Measurements from ENCODE around the gene WDR93.

Gene WDR93

DNA sequence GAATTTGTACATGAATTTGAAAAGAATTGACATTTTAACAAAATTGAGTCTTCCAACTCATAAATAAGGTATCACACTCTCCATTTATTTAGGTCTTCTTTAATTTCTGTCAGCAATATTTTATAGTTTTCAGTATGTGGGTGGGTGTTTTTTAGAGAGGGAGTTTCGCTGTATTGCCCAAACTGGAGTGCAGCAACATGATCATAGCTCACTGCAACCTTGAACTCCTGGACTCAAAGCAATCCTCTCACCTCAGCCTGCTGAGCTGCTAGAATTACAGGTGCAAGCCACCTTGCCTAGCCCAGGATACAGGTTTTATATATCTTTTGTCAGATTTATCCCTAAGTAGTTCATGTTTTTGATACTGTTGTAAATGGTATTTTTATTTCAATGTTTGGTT, 4.6 kb downstream of the WDR93 start:
- ATAC-seq (no peak), DNase-seq (ENCODE audit: low spot score in 2 of 2) (no peak)
- Mint-ChIP-seq H3K9me3 (no peaks in the 10 kb centered on the region), H3K4me3 (no peak overlapping the region), H3K36me3 (peaks cover under 1% of the 10 kb centered on the region), H3K27ac (no peak overlapping the region), H3K4me1 (peaks cover 11% of the 10 kb centered on the region)

GRCh38 chr15:89704411-89704810, 13.8 kb downstream of the WDR93 start:
- Mint-ChIP-seq H3K4me1 (no peaks in the 10 kb centered on the region), H3K4me3 (no peak overlapping the region), H3K36me3 (no peaks in the 10 kb centered on the region), H3K27ac (no peak overlapping the region), H3K9me3 (no peaks in the 10 kb centered on the region)
- ATAC-seq (no peak), DNase-seq (ENCODE audit: low spot score in 2 of 2) (no peak)

DNA sequence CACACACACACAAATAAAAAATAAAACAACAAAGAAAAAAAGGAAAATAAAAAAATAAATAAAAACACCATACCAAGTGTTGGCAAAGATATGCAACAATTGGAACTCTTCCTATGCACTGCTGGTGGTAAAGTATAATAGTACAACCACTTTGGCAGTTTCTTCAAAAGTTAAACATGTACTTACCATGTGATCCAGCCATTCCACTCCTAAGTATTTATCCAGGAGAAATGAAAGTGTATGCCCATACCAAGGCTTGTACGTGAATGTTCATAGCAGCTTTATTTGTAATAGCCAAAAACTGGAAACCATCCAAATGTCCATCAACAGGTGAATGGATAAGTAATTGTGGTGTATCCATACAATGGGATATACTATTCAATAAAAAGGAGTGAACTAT, 17.0 kb downstream of the WDR93 start:
- ATAC-seq: no peak
- Mint-ChIP-seq H3K4me1 (no peaks in the 10 kb centered on the region), H3K9me3 (no peaks in the 10 kb centered on the region)

DNA sequence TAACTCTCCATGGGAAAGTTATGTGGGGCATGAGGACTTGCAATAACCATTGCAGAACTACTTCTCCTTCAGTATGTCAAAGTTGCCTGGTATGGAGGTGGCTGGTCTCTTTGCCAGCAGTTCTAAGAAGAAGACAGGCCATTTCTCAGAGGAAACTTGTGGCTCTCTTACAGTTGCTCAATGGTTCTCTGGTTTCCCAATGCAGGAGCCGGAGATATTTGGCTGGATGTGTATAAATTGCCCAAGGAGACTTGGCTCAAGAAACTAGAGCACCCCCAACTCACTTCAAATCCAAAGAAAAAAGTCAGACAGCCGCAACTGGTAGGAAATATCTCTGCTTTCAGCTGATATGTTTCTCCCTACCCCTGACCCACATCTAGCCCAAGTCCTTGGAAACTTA, 24.2 kb downstream of the WDR93 start:
- Mint-ChIP-seq H3K27ac (no peak overlapping the region), H3K4me1 (no peaks in the 10 kb centered on the region), H3K9me3 (no peaks in the 10 kb centered on the region), H3K4me3 (no peak overlapping the region), H3K36me3 (no peaks in the 10 kb centered on the region)
- no peak for ATAC-seq
- DNase-seq (ENCODE audit: low spot score in 2 of 2): no peak

More for the DNA sequence above, 17.0 kb downstream of the WDR93 start:
- DNase-seq (ENCODE audit: low spot score in 2 of 2): no peak
- Mint-ChIP-seq H3K4me3 (no peak overlapping the region), H3K36me3 (no peaks in the 10 kb centered on the region), H3K27ac (no peak overlapping the region)

DNA sequence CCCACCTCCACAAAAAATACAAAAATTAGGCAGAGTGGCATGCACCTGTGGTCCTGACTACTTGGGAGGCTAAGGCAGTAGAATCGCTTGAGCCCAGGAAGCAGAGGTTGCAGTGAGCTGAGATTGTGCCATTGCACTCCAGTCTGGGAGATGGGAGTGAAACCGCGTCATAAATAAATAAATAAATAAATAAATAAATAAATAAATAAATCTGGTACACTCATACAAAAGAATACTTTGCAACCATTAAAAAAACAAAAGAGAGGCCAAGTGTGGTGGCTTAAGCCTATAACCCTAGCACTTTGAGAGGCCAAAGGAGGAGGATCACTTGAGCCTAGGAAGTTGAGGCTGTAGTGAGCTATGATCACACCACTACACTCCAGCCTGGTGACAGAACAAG, 32.4 kb downstream of the WDR93 start:
- no peak overlapping the region for H3K4me3 Mint-ChIP-seq
- no peaks in the 10 kb centered on the region for H3K36me3 Mint-ChIP-seq
- no peaks in the 10 kb centered on the region for H3K4me1 Mint-ChIP-seq
- ATAC-seq (no peak), DNase-seq (ENCODE audit: low spot score in 2 of 2) (no peak)
- peaks cover 2% of the 10 kb centered on the region for H3K9me3 Mint-ChIP-seq
- H3K27ac Mint-ChIP-seq: no peak overlapping the region

GRCh38 chr15:89724621-89725020, 34.0 kb downstream of the WDR93 start:
- no peaks in the 10 kb centered on the region for H3K4me1 Mint-ChIP-seq
- H3K4me3 Mint-ChIP-seq: no peak overlapping the region
- DNase-seq (ENCODE audit: low spot score in 2 of 2): no peak
- no peaks in the 10 kb centered on the region for H3K36me3 Mint-ChIP-seq
- peaks cover 2% of the 10 kb centered on the region for H3K9me3 Mint-ChIP-seq
- no peak for ATAC-seq
- no peak overlapping the region for H3K27ac Mint-ChIP-seq

- H3K36me3 Mint-ChIP-seq: no peaks in the 10 kb centered on the region
These were observed 34.5 kb downstream of the WDR93 start for GRCh38 chr15:89725064-89725463.

DNA sequence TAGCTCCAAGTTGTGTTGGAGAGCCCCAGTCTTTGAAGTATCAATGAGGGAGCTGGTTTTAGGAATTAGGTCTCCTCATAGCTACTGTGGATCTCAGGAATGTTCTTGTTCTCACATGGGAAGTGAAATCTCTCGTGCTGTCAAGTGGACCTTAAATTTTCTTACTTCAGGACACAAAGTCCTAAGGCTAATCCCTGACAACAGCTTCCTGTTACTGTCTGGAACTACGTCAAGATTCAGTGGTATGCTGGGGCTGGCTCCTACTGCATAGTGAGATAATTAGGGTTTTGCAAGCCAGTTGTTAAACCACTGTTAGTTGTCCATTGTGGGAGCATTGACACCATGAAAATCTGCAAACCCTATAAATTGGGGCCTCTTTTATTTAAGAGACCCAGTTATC, 37.6 kb downstream of the WDR93 start:
- DNase-seq (ENCODE audit: low spot score in 2 of 2) (no peak), ATAC-seq (no peak)
- Mint-ChIP-seq H3K9me3 (peaks cover 2% of the 10 kb centered on the region), H3K4me1 (no peaks in the 10 kb centered on the region), H3K36me3 (no peaks in the 10 kb centered on the region), H3K4me3 (no peak overlapping the region), H3K27ac (no peak overlapping the region)

More at GRCh38 chr15:89725064-89725463, 34.5 kb downstream of the WDR93 start:
- Mint-ChIP-seq H3K9me3 (peaks cover 2% of the 10 kb centered on the region), H3K4me1 (no peaks in the 10 kb centered on the region), H3K27ac (no peak overlapping the region), H3K4me3 (no peak overlapping the region)
- DNase-seq (ENCODE audit: low spot score in 2 of 2): no peak
- ATAC-seq: no peak

DNA sequence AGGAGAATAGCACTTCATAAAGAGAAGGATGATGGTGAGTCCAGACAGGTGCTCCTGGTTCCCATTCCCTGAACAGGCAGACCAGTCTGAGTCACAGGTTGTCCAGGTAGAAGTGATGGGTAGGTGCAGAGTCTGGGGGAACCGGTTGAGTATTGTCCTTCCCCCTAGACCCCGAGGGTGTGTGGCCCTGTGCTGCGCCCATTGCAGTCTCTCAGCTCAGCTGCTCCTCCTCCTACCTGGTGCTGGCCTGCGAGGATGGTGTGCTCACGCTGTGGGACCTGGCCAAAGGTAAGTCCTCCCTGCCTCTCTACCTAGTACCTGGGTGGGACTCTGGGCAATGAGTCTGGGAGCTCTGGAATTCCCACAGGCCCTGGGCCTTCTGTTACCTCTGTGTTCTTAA, 40.7 kb downstream of the WDR93 start:
- no peak for ATAC-seq
- Mint-ChIP-seq H3K27ac (no peak overlapping the region), H3K4me3 (no peak overlapping the region), H3K9me3 (no peaks in the 10 kb centered on the region), H3K36me3 (no peaks in the 10 kb centered on the region), H3K4me1 (no peaks in the 10 kb centered on the region)
- DNase-seq (ENCODE audit: low spot score in 2 of 2): no peak

DNA sequence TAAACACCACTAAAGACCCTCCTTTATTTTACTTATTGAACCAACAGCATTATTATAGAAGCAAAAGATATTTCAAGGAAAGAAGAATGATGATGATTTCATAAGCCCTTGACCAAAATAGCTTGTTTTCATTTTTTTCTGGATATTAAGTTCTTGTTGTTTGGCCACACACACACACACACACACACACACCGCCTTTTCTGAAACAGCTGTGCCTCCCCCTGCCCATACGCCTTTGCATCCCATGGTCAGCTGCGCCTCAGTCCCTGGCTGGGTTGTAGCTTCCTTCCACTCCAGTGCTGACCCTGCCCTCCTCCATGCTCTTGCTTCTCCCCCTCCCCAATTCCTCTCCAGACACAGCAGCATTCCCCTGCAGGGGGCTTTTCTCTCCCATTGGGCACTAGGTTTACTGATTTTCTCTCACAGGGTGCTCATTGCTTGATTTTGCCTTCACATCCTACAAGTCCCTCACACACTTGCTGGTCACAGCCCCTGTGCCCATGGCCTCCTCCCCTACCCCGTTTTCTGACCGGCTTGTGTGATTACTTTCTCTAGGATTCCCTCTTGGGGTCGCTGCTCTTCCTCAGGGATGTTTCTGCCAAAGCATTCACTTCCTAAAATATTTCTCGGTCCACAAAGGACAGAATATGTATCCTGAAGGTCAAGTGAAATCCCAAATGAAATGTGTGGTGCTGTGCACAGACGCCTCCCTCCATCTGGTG, 42.0 kb downstream of the WDR93 start:
- H3K4me1 Mint-ChIP-seq: no peaks in the 10 kb centered on the region
- DNase-seq (ENCODE audit: low spot score in 2 of 2) (no peak), ATAC-seq (no peak)
- no peak overlapping the region for H3K27ac Mint-ChIP-seq
- H3K36me3 Mint-ChIP-seq: no peaks in the 10 kb centered on the region
- no peak overlapping the region for H3K4me3 Mint-ChIP-seq
- no peaks in the 10 kb centered on the region for H3K9me3 Mint-ChIP-seq

GRCh38 chr15:89735773-89736172, 45.2 kb downstream of the WDR93 start:
- DNase-seq (ENCODE audit: low spot score in 2 of 2) (no peak), ATAC-seq (no peak)
- H3K36me3 Mint-ChIP-seq: no peaks in the 10 kb centered on the region
- H3K9me3 Mint-ChIP-seq: no peaks in the 10 kb centered on the region
- peaks cover 5% of the 10 kb centered on the region for H3K4me1 Mint-ChIP-seq
- H3K27ac Mint-ChIP-seq: no peak overlapping the region
- no peak overlapping the region for H3K4me3 Mint-ChIP-seq

DNA sequence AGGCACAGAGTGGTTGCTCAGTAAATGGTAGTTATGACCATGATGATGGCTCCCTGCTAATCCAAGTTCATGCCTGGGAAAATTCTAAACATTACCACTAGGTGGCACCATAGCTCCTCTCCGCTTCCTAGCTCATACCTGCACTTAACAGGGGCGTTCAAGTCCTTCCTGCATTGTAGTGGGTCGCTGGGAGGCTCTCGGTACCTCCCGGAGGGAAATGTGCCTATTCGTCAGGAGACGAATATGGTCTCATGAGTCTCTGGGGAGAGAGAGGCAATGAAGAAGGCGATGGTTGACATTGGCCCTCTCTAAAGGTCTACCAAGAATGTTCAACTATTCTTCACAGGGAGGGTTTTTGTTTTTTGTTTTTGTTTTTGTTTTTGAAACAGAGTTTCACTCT, 49.5 kb downstream of the WDR93 start:
- DNase-seq (ENCODE audit: low spot score in 2 of 2): peak; percentile 55 to 83
- Mint-ChIP-seq H3K36me3 (no peaks in the 10 kb centered on the region), H3K4me3 (no peak overlapping the region)

DNA sequence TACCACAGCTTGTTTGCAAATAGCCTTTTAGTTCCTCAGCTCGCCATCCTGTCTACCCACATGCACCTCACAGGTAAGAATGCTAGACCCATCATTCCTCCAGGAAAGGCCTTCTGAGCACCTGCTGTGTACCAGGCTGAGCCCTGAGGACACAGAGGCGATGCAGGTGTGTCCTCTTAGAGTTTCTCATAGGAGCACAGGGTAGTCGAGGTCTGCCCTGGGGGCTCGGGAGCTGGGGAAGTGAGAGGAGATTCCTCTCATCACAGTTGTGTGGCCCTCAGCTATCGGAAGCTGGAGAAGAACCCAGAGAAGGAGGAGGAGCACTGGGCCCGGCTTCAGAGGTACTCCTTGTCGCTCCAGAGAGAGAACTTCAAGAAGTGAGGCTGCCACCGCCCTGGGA, 52.4 kb downstream of the WDR93 start:
- no peak overlapping the region for H3K4me3 Mint-ChIP-seq
- H3K27ac Mint-ChIP-seq: no peak overlapping the region
- H3K36me3 Mint-ChIP-seq: no peaks in the 10 kb centered on the region
- no peak for DNase-seq (ENCODE audit: low spot score in 2 of 2)
- peaks cover 5% of the 10 kb centered on the region for H3K4me1 Mint-ChIP-seq
- H3K9me3 Mint-ChIP-seq: no peaks in the 10 kb centered on the region
- no peak for ATAC-seq

More for the DNA sequence above, 49.5 kb downstream of the WDR93 start:
- no peak overlapping the region for H3K27ac Mint-ChIP-seq
- ATAC-seq: peak; percentile 83
- peaks cover 5% of the 10 kb centered on the region for H3K4me1 Mint-ChIP-seq
- H3K9me3 Mint-ChIP-seq: no peaks in the 10 kb centered on the region

DNA sequence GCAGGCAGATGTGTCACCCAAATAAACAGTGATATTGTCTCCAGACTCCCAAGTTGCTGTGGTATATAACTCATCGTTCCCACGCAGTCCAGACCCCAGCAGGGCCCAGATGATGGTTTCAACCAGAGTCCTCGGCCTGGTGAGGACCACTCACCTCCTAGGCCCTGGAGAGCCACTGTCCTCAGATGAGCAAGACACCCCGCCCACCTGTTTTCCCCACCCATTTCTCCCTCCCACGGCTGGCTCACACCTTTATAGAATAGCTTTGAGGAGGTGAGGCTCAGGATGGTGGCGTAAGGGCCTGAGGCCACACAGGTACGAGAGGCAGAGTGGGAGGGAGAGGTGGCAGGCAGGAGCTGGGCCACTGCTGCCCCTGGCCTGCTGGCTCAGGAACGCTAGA, 53.0 kb downstream of the WDR93 start:
- H3K9me3 Mint-ChIP-seq: no peaks in the 10 kb centered on the region
- ATAC-seq: no peak

GRCh38 chr15:89745131-89745530, 54.5 kb downstream of the WDR93 start:
- Mint-ChIP-seq H3K27ac (no peak overlapping the region), H3K9me3 (no peaks in the 10 kb centered on the region), H3K4me3 (no peak overlapping the region), H3K4me1 (peaks cover 8% of the 10 kb centered on the region), H3K36me3 (peaks cover 7% of the 10 kb centered on the region)
- DNase-seq (ENCODE audit: low spot score in 2 of 2): no peak
- no peak for ATAC-seq

More for the DNA sequence above, 53.0 kb downstream of the WDR93 start:
- no peak for DNase-seq (ENCODE audit: low spot score in 2 of 2)
- Mint-ChIP-seq H3K36me3 (no peaks in the 10 kb centered on the region), H3K4me1 (peaks cover 5% of the 10 kb centered on the region), H3K4me3 (no peak overlapping the region), H3K27ac (no peak overlapping the region)

GRCh38 chr15:89745768-89746167, 55.2 kb downstream of the WDR93 start:
- H3K4me1 Mint-ChIP-seq: peaks cover 6% of the 10 kb centered on the region
- no peak for ATAC-seq
- H3K36me3 Mint-ChIP-seq: peaks cover 13% of the 10 kb centered on the region
- no peak overlapping the region for H3K4me3 Mint-ChIP-seq
- DNase-seq (ENCODE audit: low spot score in 2 of 2): no peak
- no peaks in the 10 kb centered on the region for H3K9me3 Mint-ChIP-seq
- no peak overlapping the region for H3K27ac Mint-ChIP-seq

DNA sequence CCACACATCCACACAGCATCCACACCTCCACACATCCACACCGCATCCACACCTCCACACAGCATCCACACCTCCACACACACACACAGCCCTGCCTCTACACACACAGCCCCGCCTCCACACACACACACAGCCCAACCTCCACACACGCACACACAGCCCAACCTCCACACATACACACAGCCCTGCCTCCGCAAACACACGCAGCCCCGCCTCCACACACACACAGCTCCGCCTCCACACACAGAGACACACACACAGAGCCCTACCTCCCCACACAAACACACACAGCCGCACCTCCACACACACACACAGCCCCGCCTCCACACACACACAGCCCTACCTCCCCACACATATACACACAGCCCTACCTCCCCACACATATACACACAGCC, 55.8 kb downstream of the WDR93 start:
- no peak overlapping the region for H3K4me3 Mint-ChIP-seq
- peaks cover 6% of the 10 kb centered on the region for H3K4me1 Mint-ChIP-seq
- no peak for ATAC-seq
- no peak overlapping the region for H3K27ac Mint-ChIP-seq
- peaks cover 15% of the 10 kb centered on the region for H3K36me3 Mint-ChIP-seq
- H3K9me3 Mint-ChIP-seq: no peaks in the 10 kb centered on the region
- no peak for DNase-seq (ENCODE audit: low spot score in 2 of 2)
